Caco-2 (cell line): ENCODE results near the gene SEPTIN6. TPM values are rescaled to one million over a fixed set of nuclear protein-coding genes. Genes with fewer than 3 reads are reported as not detected.

Experiments used
- BruUV-seq: library from RNA; stranded (reverse); fragments of 400-500 nt; replicated peaks from 2 replicates; lab custom pipeline; 2021; lab: Mats Ljungman, UMichigan
- CTCF ChIA-PET: fragments of 300-600 bp; sonication (Branson Sonifier 250); formaldehyde crosslinking; loops from one replicate; lab custom pipeline; 2022; ENCODE audit warnings: antibody characterized with exemption; lab: Charles Lee
- POLR2A ChIA-PET: fragments of 300-600 bp; sonication (Branson Sonifier 250); formaldehyde crosslinking; loops from one replicate; lab custom pipeline; 2022; ENCODE audit warnings: antibody characterized with exemption; lab: Charles Lee
- DNase-seq, 2 experiments: peaks; one replicate each; pipeline versions ENCODE4 v3.0.0 to v3.0.0-alpha.2; 2020 to 2022
- H3K27me3 ChIP-seq: replicated peaks from 2 replicates; pipeline ENCODE4 v1.6.0; 2011; ENCODE audit warnings: low read length; ENCODE audit not compliant: control insufficient read depth, insufficient read depth
- H3K36me3 ChIP-seq: 2 replicates; pipeline ENCODE4 v1.5.1; 2011; ENCODE audit warnings: low read length; ENCODE audit not compliant: control insufficient read depth, insufficient read depth
- H3K4me1 ChIP-seq: fragments of 250-450 bp; sonication (Bioruptor Pico); 2 replicates; pipeline ENCODE4 v1.5.1; 2020; ENCODE audit warnings: mild to moderate bottlenecking
- H3K4me3 ChIP-seq: 2 replicates; pipeline ENCODE4 v1.5.1; 2011; ENCODE audit warnings: low read depth, mild to moderate bottlenecking, control low read depth, low read length
- H3K9me3 ChIP-seq: fragments of 250-450 bp; sonication (Bioruptor Pico); 2 replicates; pipeline ENCODE4 v1.5.1; 2020; ENCODE audit warnings: mild to moderate bottlenecking, moderate library complexity
- H3K27ac Mint-ChIP-seq: one replicate; pipeline ENCODE4 v1.8.0; 2022; ENCODE audit warnings: mixed read lengths; ENCODE audit not compliant: unreplicated experiment
- H3K27me3 Mint-ChIP-seq: one replicate; pipeline ENCODE4 v1.8.0; 2022; ENCODE audit warnings: mixed read lengths; ENCODE audit not compliant: insufficient read depth, unreplicated experiment
- H3K36me3 Mint-ChIP-seq: one replicate; pipeline ENCODE4 v1.8.0; 2022; ENCODE audit warnings: mild to moderate bottlenecking, mixed read lengths; ENCODE audit not compliant: insufficient read depth, unreplicated experiment
- H3K4me1 Mint-ChIP-seq: one replicate; pipeline ENCODE4 v1.8.0; 2022; ENCODE audit warnings: low read depth, mixed read lengths; ENCODE audit not compliant: unreplicated experiment
- H3K4me3 Mint-ChIP-seq: one replicate; pipeline ENCODE4 v1.8.0; 2022; ENCODE audit warnings: mild to moderate bottlenecking, moderate library complexity, mixed read lengths; ENCODE audit not compliant: unreplicated experiment
- H3K9me3 Mint-ChIP-seq: one replicate; pipeline ENCODE4 v1.8.0; 2022; ENCODE audit warnings: mixed read lengths; ENCODE audit not compliant: unreplicated experiment
- CTCF ChIP-seq, 2 experiments: fragments of 200-600 bp in 1 of 2; IDR thresholded peaks; 1 replicate in 1 of 2; 2 replicates in 1 of 2; pipeline versions ENCODE4 v1.5.1 to v1.8.0; 2011 to 2022; ENCODE audit warnings: antibody characterized with exemption in 1 of 2, control low read depth in 1 of 2, inconsistent platforms in 1 of 2, low read depth in 1 of 2, low read length in 1 of 2, mild to moderate bottlenecking in 1 of 2, moderate library complexity in 1 of 2; ENCODE audit not compliant: insufficient read depth in 1 of 2, severe bottlenecking in 1 of 2, unreplicated experiment in 1 of 2
- intact Hi-C: fragments of 100-400 bp; cut with micrococcal nuclease; formaldehyde crosslinking; loops from one replicate; pipeline ENCODE4 v1.10.0; 2022; ENCODE audit not compliant: unreplicated experiment
- total RNA-seq: library from RNA; stranded (reverse); gene quantifications from 2 replicates; pipeline ENCODE4 v1.2.3, GENCODE V29; 2022

Gene SEPTIN6
- total RNA-seq, 1 experiment from 2014 or later = 11.1 TPM

- ChIA-PET CTCF (no interaction called here), POLR2A (no interaction called here)
- H3K27ac Mint-ChIP-seq = no peak overlapping the region
- H3K4me1 Mint-ChIP-seq = no peaks in the 10 kb centered on the region
- intact Hi-C loops = no loop called here
- peaks cover 6% of the 10 kb centered on the region for H3K36me3 Mint-ChIP-seq
- no TSS peak for BruUV-seq
- Histone ChIP-seq H3K4me1 (no peaks in the 10 kb centered on the region), H3K27me3 (no peaks in the 10 kb centered on the region), H3K9me3 (no peaks in the 10 kb centered on the region), H3K36me3 (no peaks in the 10 kb centered on the region), H3K4me3 (no peak overlapping the region)
- no peak for TF ChIP-seq CTCF (IDR thresholded peaks at IDR 0.05; ENCODE audit: insufficient read depth in 1 of 2, low read depth in 1 of 2, low read length in 1 of 2, severe bottlenecking in 1 of 2, unreplicated experiment in 1 of 2)
- H3K4me3 Mint-ChIP-seq = no peak overlapping the region
- no peaks in the 10 kb centered on the region for H3K9me3 Mint-ChIP-seq
- H3K27me3 Mint-ChIP-seq = peaks cover 7% of the 10 kb centered on the region
- DNase-seq = no peak
These were observed 42.5 kb upstream of the SEPTIN6 start for GRCh38 chrX:119735467-119735866.

- no peak overlapping the region for H3K27ac Mint-ChIP-seq
- intact Hi-C loops = no loop called here
- H3K4me1 Mint-ChIP-seq = no peaks in the 10 kb centered on the region
- TF ChIP-seq CTCF (IDR thresholded peaks at IDR 0.05; ENCODE audit: insufficient read depth in 1 of 2, low read depth in 1 of 2, low read length in 1 of 2, severe bottlenecking in 1 of 2, unreplicated experiment in 1 of 2) = no peak
- H3K4me3 Mint-ChIP-seq = no peak overlapping the region
- no peak for DNase-seq
- H3K36me3 ChIP-seq = no peaks in the 10 kb centered on the region
- H3K27me3 Mint-ChIP-seq = peaks cover 7% of the 10 kb centered on the region
- no peaks in the 10 kb centered on the region for H3K4me1 ChIP-seq
- no peaks in the 10 kb centered on the region for H3K9me3 ChIP-seq
- CTCF ChIA-PET = no interaction called here
- BruUV-seq = no TSS peak
- POLR2A ChIA-PET = no interaction called here
- no peak overlapping the region for H3K4me3 ChIP-seq
- peaks cover 6% of the 10 kb centered on the region for H3K36me3 Mint-ChIP-seq
- H3K9me3 Mint-ChIP-seq = no peaks in the 10 kb centered on the region
- no peaks in the 10 kb centered on the region for H3K27me3 ChIP-seq
These were observed 42.0 kb upstream of the SEPTIN6 start for GRCh38 chrX:119734897-119735339.

- H3K36me3 ChIP-seq = no peaks in the 10 kb centered on the region
- Mint-ChIP-seq H3K4me1 (no peaks in the 10 kb centered on the region), H3K27ac (no peak overlapping the region), H3K36me3 (peaks cover 6% of the 10 kb centered on the region), H3K4me3 (no peak overlapping the region), H3K27me3 (peaks cover 7% of the 10 kb centered on the region), H3K9me3 (no peaks in the 10 kb centered on the region)
- CTCF ChIA-PET = interaction anchor here (0.6 to 2.3 kb wide), 10 partner anchors 29 to 217 kb away, joined by 3 to 16 read pairs (median 3); partner anchors contain the start of genes RPL39, SEPTIN6 and SOWAHD
- no peaks in the 10 kb centered on the region for H3K9me3 ChIP-seq
- TF ChIP-seq CTCF (IDR thresholded peaks at IDR 0.05; ENCODE audit: insufficient read depth in 1 of 2, low read depth in 1 of 2, low read length in 1 of 2, severe bottlenecking in 1 of 2, unreplicated experiment in 1 of 2) = peak; percentile 57 to 69
- no TSS peak for BruUV-seq
- H3K27me3 ChIP-seq = no peaks in the 10 kb centered on the region
- no peaks in the 10 kb centered on the region for H3K4me1 ChIP-seq
- POLR2A ChIA-PET = no interaction called here
- peak; percentile 47 to 63 for DNase-seq
- no peak overlapping the region for H3K4me3 ChIP-seq
- intact Hi-C loops = loop anchor here (1.0 to 2.0 kb wide), 4 partner anchors 31 to 119 kb away; no protein-coding TSS in a partner anchor
These were observed 36.6 kb upstream of the SEPTIN6 start for GRCh38 chrX:119729408-119730201.
